Stimulated activated CD4-positive, alpha-beta T cell treated with anti-CD3 and anti-CD28 coated beads, TNF-alpha, amount 100 ng/mL, for 4 hours (primary cell): Measurements from ENCODE around the gene KIAA1614.
"Not testable (repeated sequence)": the region's sequence is repeated elsewhere in the genome, so short reads cannot be mapped to it uniquely, and the experiment has no call there.

Experiments used
- DNase-seq, 3 experiments: peaks; one replicate each; pipeline ENCODE4 v3.0.0-alpha.2; 2020; ENCODE audit warnings: low read depth in 3 of 3

KIAA1614 gene

GRCh38 chr1:180945151-180945550, 32.5 kb downstream of the KIAA1614 start:
- DNase-seq, result no peak

DNA sequence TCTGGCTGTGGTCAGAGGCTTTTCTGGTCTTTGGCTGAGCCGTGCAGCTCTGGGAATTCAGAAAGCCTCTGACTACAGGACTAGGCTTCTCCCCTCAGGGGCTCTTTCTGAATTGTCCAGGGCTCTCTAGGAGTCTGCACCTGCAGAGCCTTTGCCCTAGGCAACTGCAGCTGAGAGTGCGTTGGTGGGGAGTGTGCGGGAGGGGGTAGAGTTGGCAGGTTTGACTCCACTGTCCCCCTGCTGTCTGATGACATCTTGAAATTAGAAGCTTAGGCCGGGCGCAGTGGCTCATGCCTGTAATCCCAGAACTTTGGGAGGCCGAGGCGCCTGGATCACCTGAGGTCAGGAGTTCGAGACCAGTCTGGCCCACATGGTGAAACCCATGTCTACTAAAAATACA, 32.9 kb downstream of the KIAA1614 start:
- no peak for DNase-seq

DNA sequence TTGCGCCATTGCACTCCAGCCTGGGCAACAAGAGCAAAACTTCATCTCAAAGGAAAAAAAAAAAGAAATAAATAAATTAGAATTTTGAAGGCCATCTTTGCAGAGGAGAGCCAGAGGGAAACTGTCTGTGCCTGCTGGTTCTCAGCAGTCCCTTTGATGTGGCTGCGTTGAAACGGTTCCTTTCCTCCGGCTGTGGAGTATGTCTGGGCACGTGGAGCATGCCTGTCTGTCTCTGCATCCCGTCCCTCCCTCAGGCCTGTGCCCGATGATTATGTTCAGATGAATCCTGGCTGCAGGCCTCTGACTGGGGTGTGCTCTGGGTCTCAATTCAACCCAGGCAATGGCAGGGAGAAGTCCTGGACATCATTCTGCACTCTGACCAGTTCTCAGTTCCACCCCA, 33.4 kb downstream of the KIAA1614 start:
- DNase-seq, result no peak

- DNase-seq, result no peak
Observed at GRCh38 chr1:180946541-180947498, 34.1 kb downstream of the KIAA1614 start.

DNA sequence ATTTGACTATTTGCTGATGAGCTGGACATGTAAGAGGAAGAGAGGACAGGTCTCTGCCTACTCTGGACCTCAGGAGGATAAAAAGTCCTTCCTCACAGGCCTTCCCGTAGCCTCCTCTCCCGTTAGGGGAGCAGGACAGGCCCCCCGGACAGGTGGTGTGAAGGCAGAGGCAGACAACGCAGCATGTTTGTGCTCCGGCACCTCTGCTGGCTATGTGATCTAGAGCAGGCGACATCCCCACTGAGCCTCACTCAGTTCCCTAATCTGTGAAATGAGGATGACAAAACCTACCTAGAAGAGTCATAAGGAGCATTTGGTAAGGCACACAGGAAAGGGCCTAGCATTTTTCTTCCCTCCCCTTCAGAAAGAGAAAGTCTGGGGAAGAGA, 34.8 kb downstream of the KIAA1614 start:
- DNase-seq, result no peak

- no peak for DNase-seq
Observed at GRCh38 chr1:180947901-180948640, 35.4 kb downstream of the KIAA1614 start.

DNA sequence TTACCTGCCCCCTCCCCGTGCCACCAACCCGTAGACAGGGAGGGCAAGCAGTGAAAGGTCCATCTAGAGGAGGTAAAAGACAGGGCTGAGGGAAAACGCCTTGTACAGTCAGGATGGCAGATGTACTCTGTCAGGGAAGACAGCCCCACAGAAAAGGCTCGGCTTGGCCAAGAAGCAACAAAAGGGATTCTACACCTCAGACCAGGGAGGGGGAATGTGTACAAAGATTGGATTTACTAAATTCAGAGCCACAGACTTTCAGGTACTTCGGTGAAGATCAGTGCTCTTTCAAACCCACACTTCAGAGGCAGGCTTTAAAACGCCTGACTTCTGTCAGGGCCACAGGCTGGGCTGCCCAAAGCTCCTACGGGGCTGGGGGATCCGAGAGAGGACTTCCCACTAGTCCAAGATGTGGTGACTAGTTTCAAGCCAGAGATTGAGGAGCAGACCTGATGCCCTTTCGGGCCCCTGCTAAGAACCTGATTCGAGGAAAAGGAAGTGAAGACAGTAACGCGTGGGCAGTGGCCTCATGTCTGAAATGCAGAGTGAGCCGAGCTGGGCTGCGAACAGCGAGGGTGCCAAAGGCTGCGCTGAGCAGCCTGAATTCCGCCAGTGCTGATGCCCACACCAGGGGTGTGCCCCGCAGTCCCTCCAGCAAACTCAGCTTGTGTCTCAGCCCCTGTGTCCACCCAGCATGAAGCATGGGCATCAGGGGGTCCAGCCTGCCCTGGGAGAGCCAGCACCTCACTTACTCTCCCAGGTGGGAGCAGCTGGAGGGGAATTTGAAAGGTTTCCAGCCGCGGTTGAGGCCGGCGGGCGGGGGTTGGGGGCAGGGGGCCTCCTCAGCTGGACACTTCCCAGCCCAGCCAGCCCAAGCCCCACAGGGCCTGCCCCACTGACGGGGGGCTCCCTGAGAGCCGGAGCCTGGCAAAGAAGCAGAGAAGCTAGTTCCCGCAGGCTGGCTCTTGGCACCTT, 36.2 kb downstream of the KIAA1614 start:
- no peak for DNase-seq

GRCh38 chr1:180949616-180950000, 36.9 kb downstream of the KIAA1614 start:
- DNase-seq, result no peak

GRCh38 chr1:180950321-180950720, 37.6 kb downstream of the KIAA1614 start:
- DNase-seq, result no peak

GRCh38 chr1:180951186-180951745, 38.6 kb downstream of the KIAA1614 start:
- no peak for DNase-seq

DNA sequence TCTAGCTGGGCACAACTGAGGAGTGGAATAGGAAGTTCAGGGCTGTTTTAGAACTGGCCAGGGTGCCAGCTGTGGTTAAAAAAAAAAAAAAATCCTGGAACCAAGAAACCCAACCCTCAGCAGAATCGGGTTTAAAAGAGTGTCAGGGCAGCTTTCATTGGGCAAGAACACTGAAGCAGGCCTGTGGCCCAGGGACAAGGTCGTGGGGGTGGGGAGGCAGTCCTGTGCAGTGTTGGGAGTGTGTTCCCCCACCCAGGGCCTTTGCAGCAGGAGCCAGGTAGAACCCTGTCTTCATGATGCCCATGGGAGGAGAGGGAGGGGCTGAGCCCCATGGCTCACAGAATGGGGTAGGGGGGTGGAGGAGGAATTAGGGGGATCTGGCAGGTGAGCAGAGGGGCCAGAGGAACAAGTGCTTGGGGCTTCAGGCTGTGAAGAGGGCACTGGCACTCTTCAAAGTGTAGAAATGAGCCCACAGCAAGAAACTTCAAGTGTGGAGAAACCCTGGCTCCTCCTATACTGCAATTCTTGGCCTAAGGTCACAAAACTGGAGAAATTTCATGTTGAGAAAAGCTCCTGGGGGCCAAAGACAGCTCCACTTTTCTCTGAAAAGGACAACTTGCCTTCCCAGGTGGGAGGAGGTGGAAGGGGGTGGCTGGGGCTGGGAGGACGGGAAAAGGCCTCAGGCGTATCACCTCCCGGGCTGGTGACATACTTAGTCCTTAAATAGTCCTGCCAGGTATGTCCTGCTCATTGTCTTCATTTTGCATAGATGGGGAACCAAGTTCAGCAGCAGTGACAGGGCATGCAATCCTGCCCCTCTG, 39.3 kb downstream of the KIAA1614 start:
- DNase-seq, result no peak

DNA sequence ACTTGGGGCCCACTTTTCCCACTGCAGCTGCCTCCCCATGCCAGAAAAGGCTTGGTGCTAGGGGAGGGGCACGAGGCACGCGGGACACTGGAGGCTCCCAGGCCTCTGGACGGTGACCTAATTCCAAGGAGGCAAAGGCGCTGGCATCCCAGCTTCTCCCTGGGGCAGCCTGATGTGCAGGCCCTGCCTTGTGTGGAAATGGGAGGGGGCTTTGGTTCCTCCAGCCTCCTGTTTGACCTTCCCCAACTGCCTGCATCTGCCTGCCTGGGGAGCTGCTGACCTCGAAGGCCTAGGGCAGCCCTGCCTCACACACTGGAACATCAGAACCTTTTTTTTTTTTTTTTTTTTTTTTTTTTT, 39.9 kb downstream of the KIAA1614 start:
- DNase-seq, result no peak

DNA sequence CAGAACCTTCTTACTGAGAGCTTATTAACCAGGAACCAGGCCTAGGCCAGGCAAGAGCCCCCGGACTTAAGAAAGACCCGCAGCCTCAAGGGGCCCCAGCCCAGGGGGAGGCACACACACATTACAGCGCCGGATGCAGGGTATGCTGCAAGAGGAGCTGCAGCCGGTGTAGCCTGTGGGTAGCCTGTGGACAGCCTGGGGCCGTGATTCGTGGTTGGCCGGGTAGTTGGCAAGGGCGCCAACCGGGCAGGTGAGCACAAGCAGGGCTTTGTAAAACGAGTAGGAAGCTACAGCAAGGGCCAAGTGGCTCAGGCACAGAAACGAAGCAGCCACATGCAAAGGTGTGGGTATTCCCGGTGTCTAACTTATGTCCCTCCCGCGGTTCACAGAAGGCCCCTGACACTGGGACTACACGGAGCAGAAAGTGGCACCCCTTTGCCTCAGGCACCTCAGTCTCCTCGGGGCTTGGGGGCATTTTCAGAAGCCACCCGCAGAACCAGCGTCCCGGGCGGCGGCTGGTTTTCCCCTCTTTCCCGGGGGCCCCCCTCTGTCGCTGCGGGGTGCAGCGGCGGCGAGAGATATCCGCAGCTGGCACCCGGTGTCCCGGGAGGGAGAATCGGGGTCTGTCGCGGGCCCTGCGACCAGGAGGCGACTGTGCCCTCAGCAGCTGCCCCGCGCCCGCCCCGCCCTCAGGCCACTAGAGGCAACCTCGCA, 40.8 kb downstream of the KIAA1614 start:
- DNase-seq, result no peak

DNA sequence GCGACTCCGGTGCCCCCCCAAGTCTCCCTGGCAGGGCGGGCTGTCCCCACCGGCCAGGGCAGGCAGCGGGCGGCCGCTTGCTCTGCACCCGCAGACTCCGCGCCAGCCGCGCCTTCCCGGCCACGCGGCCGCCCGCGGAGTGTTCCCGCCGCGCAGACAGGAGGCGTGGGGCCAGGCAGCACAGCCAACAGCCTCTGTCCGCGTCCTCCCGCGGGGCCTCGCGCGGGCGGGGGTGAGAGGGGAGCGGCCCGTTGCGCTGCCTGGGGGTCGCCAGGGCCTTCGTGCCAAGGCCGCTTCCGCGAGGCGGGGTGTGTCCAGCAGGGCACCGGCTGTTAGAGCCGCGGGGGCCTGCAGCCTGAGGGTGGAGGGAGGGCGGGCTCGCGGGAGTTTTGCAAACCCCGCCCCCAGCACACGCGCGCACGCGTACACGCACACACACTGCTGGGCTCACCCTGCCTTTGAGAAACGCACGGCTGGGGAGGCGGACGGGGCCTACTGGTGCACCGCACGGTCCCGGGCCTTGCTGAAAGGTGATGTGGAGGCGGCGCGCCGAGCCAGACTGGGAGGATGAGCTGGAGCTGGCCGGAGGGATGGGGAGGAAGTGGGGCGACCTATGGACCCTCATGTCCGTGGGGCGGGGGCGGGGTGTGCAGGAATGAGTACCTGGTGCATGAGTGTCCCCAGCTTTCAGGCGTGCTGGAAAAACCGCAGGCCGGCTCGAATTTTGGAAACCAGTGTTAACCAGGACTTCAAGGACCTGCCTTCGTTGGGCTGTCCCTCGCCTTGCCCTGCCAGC, 41.5 kb downstream of the KIAA1614 start:
- peak; percentile 47 to 53 (median 51) for DNase-seq

GRCh38 chr1:180954801-180955165, 42.1 kb downstream of the KIAA1614 start:
- no peak for DNase-seq

- DNase-seq, result no peak
Observed at GRCh38 chr1:180956028-180956640, 43.4 kb downstream of the KIAA1614 start.

- not testable (repeated sequence) for DNase-seq
Observed at GRCh38 chr1:180959620-180960019, 46.9 kb downstream of the KIAA1614 start.

- no peak for DNase-seq
Observed at GRCh38 chr1:180961622-180962021, 48.9 kb downstream of the KIAA1614 start.

- DNase-seq, result no peak
Observed at GRCh38 chr1:180962178-180962577, 49.5 kb downstream of the KIAA1614 start.
